ENCODE data around the gene GPC5. TPM values are rescaled to one million over a fixed set of nuclear protein-coding genes. Genes with fewer than 3 reads are reported as not detected.
"Not testable (repeated sequence)": the region's sequence is repeated elsewhere in the genome, so short reads cannot be mapped to it uniquely, and the experiment has no call there.

The GPC5 gene
- total RNA-seq, 1 experiment from 2014 or later = 0.07 TPM

DNA sequence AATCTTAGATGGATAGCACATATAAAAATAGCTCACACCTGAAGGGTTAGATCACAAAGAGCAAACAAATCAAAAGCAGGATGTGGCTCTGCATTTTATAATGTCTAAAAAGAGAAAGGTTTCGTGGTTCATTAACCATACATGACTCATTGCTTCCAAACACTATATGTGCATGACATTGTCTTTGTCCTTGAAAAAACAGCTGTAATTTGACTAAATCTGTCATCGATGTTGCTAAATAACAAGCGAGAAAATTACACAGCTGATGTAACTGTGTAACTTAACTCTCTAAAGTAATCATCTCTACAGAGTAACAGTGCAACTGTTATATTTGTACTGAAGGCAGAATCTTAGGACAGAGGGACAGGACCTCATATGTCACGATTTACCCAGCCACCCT is 1445.1 kb downstream of the GPC5 start:
- no peak for DNase-seq (ENCODE audit: extremely low read depth, low read depth)

DNA sequence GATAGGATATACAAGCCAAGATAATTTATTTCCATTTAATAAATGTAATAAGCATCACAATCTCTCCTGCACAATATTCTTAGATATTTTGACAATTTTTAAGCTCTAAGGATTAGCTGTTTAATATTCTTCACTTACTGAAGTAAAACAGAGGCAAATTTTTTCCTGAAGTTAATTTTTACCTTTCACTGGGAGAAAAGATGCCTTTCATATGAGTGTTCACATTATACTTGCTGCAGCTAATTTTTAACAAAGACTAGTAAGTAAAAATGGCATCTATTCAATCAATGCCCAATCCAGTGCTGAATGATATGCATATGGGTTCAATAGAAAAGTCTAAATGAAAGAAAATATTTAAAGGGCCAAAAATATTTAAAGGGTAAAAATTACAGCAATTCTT is 1451.0 kb downstream of the GPC5 start:
- no peak for DNase-seq (ENCODE audit: extremely low read depth, low read depth)

DNA sequence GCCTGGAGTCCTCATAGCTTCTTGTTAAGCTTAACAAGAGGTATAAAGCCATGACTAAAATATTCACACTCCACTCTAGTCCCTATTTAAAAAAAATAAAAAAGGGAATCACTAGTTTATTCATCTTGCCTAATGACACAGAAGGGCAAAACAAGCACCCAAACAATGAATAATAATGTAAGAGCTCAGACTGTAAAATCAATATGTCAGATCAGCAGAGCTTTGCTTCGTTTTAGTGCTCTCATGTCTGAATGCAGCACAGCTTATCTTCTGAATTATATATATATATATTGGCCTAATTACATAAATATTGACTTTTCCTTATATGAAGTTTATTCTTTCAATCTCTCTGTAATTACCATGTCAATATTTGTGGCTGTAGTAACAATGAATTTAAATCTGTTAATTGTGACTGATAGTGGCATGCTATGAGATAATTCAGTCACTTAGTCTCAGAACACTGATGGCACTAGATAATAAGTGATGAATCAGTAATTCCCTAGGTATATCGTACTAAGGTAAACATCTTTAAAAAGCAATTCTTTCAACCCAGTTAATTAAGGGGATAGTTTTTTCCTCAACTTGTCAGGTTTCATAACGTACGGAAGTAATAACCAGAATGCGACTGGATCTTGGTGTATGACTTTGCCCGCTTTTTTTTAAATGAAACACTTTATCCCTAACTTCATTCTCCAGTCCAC is 1466.3 kb downstream of the GPC5 start:
- no peak for DNase-seq (ENCODE audit: extremely low read depth, low read depth)

DNA sequence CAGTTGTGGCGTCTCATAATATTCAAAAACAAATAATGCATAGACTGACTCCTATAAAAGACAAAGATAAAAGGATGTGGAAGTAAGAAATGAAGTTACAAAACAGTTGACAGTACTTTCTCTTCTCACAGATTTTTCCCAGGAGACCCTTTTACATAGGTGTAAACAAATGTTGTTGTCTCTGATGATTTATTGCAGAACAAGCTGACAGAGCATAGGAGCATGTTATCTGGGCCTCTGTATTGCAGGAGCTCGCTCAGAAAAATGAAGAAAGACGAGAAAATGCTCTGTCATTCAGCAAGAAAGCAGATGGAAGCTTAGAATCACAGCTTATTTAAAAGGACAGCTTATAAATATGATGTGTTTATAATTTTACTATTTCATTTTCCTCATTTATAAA is 1474.6 kb downstream of the GPC5 start:
- DNase-seq (ENCODE audit: extremely low read depth, low read depth) = no peak

DNA sequence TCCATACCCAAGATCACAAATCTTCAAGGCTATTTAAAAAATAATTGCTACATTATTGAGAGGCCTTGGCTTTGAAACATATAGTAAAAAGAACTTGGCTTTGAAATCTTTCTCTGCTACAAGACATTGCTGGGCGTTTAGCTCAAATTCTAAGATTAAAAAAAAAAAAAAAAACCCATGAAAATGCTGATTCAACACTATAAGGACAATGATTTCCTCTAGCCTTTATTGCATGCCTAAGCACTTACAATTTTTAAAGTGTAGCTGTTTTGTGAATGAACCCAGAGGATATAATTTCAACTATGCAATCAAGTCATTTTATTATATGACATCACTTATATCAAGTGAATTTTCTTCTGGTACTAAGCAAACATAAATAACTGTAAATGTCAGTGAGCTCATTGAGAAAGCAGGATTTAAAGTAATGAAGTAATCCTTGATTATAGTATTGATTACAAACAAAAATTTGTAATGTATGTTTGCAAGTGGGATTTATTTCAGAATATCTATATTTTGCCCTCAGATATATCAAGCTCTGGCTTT is 1488.2 kb downstream of the GPC5 start:
- no peak for DNase-seq (ENCODE audit: extremely low read depth, low read depth)

DNA sequence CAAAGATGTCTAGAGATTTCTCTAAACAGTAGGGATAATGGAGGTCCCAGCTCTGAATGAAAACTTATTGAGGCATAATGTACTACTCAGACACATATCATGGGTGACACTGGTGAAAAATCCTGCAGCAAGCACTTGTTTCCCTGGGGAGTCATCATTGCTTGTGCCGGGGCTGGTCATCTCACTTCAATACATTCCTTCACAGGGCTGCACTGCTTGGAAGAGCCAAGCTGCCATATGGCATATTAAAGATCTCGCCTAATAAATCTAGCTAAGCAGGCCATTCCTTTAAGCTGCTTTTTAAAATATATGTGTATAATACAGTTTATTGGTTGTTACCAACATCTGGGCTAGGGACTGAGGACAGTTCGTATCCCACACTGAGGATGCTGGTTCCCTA is 1496.0 kb downstream of the GPC5 start:
- DNase-seq (ENCODE audit: extremely low read depth, low read depth) = no peak

DNA sequence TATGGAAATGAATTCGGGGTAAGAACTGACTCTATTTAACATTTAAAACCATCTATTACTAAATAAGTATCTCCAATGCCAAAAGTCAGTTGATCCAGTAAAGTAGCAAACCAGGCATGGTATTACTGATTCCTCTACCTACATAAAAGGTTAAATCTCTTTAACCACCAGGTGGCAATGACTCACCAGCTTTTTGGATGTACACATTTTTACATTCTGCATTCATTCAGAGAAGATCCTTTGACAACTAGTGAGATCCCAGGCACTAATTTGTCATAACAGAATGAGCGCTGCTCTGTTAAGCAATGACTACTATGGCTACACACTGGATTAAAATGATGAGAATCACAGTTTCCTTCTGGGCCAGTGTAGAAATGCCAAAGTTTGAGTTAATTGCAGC is 1498.4 kb downstream of the GPC5 start:
- peak; percentile 1 for DNase-seq (ENCODE audit: extremely low read depth, low read depth)

DNA sequence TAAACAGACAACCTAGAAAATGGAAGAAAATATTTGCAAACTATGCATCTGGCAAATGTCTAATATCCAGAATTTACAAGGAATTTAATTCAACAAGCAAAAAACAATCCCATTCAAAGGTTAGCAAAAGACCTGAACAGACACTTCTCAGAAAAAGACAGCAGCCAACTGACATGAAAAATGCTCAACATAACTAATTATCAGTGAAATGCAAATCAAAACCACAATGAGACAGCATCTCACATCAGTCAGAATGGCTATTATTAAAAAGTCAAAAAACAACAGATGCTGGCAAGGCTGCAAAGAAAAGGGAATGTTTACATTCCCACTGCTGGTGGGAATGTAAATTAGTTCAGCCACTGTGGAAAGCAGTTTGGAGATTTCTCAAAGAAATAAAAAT is 1500.5 kb downstream of the GPC5 start:
- DNase-seq (ENCODE audit: extremely low read depth, low read depth) = not testable (repeated sequence)

DNA sequence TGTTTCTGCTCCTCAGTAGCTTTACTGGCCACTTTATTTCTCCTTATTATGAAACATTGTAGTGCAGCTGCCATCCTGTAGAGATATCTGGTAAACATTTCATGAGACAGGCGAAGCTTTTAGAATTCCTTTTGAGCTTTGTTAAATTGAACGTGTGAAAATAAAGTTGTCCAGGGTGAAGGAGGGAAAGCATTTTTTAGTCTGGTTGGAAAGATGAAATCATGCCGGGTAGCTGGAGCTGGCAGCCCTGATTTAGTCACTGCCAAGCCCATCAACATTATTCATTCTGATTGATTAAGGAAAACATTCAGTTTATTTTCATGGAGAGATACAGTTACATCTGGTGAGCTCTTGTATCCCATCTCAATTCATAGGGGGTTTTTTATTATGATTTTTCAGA is 1502.0 kb downstream of the GPC5 start:
- no peak for DNase-seq (ENCODE audit: extremely low read depth, low read depth)

DNA sequence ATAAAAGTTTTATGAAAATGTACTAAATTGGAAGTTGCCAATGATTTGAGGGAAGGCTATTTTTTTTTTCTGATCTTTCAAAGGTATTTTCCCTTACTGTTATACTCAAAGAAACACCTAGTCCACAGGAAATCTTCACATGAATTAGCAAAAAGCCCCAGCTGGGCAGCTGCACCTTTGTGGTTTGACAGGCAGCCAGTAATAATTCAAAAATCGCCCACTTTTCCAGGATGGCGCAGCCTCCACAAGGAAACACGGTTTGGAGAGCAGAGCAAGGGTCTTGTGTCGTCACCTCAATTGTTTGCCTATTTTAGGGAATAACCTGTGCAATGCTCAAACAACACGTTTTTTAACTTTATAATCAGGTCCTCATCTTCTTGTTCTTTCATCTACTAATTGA is 1503.3 kb downstream of the GPC5 start:
- DNase-seq (ENCODE audit: extremely low read depth, low read depth) = no peak

DNA sequence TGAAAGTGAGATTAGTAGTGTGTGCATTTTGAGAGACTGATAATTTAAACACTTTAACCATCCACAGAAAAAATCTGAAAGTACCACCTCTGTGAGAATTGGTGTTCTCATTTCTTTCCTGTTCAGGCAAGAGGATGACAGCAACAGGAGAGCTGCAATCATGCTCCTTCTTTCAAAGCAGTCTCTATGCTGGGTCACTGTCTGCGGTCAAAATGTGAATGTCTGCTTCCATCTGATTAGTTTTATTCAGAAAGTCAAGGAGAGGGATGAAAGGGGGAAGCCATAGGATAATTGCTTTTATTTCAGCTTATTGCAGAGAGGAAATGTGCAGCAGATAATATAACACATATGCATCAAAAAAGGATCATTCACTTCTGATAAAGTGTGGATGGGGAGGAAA is 1514.2 kb downstream of the GPC5 start:
- no peak for DNase-seq (ENCODE audit: extremely low read depth, low read depth)

DNA sequence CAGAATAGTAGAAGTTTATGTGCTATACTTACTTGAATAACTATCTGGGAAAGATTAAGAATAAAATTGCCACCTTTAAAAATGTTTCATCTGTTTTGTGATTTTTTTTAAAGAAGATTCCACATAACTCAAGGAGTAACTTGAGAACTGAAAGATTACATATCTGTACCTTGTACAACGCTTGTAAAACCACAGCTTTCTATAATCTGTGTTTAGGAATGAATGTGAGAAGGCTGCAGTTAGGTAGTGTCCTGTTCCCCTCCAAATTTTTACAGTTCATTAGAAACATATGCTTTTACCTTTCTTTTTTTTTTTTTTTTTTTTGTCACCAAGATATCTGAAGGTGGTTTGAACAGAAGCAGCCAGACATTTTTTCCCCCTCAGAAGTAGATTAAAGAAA is 1515.4 kb downstream of the GPC5 start:
- no peak for DNase-seq (ENCODE audit: extremely low read depth, low read depth)

Small RNA genes within 50 kb of the gene (small RNA-seq; reads per million reads assigned to genes)
- gene AL356737.1 (0 reads per million in 2 experiments), gene FABP5P4 (0 reads per million in 2 experiments), gene MIR548AS (0 reads per million in 2 experiments), gene RNU4ATAC3P (0 to 0.06 reads per million in 2 experiments)

Other genes starting within 250 kb of the GPC5 start
- gene MIR17HG, start 50.9 kb upstream of the GPC5 start, total RNA-seq (2014; rRNA removed; shearing (Covaris generic)) = 9.8 and 13.6 TPM in 2 replicates